ENCODE data around the gene SCAF4. TPM values are rescaled to one million over a fixed set of nuclear protein-coding genes. Genes with fewer than 3 reads are reported as not detected.
A peak's percentile ranks its signal among the peaks of the same experiment; 100 is the strongest.

The SCAF4 gene
- polyA plus RNA-seq, 1 donor from 2014 or later = 49.9 TPM

DNA sequence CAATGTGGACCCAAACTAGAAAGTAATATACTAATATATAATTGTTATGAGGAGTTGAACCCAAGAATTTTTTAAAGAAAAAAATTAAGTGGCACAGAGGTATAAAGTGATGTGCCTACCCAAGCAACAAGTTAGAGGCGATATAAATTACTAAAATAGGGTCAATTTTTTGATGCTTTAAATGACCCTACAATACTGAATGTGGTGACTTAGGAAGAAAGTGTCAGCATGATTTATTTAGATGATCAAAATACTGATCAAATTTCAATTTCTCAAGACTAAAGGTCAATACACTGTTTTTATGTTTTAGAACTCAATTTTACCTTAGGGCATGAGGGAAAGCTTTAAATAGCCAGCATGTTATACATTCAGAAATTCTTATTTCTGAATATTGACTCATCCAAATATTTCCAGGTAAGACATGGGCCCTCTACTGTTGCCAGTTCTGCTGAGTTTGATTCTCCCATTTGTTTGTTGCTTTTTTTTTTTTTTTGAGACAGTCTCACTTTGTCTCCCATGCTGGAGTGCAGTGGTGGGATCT is 20.1 kb downstream of the SCAF4 start:
- Mint-ChIP-seq H3K36me3 (peaks cover 3% of the 10 kb centered on the region), H3K27me3 (no peaks in the 10 kb centered on the region), H3K27ac (no peak overlapping the region), H3K4me1 (peaks cover 77 to 83% (median 82%) of the 10 kb centered on the region in 3 donors), H3K4me3 (peak overlapping the region in 1 of 4 donors; percentile 45), H3K9me3 (no peaks in the 10 kb centered on the region)

DNA sequence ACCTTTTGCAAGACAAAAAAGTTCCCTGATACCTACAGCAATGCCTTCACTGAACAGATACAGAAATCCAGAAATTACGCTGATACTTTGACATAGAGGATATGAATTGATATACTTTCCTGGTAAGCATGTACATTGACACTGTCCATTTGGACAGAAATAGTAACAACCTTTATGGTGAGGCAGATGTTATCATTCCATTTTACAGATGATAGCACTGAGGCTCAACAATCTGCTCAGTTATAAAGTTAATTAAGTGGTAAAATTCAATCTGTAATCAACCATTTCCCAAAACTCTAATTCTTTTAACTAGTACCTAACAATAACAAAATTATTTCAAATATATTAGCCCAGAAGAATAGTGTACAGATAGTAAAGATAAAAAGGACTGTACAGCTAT is 20.6 kb downstream of the SCAF4 start:
- H3K4me1 Mint-ChIP-seq = peaks cover 76 to 83% (median 82%) of the 10 kb centered on the region in 3 donors
- peaks cover 3% of the 10 kb centered on the region for H3K36me3 Mint-ChIP-seq
- no peaks in the 10 kb centered on the region for H3K27me3 Mint-ChIP-seq
- H3K4me3 Mint-ChIP-seq = peak overlapping the region in 1 of 4 donors; percentile 45
- no peaks in the 10 kb centered on the region for H3K9me3 Mint-ChIP-seq
- H3K27ac Mint-ChIP-seq = peak overlapping the region in 2 of 3 donors; percentile 13 to 48

DNA sequence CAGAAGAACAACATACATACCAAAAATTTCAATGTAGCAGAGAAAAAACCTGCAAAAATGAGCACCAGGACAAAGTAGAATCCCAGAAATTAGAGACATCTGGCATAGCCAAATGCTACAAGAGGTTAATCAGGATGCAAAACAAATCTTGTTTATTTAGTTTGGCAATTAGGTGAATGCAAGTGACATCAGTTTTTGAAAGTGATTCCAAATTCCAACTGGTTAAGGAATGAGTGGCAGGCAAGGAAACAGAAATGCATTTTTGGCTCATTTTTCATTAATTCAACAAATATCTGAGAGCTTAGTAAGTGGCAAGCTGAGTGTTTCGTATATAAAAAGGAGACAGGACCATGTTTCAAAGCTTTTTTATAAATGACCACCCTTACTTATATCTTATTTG is 21.3 kb downstream of the SCAF4 start:
- H3K4me1 Mint-ChIP-seq = peaks cover 70 to 77% (median 76%) of the 10 kb centered on the region in 3 donors
- H3K9me3 Mint-ChIP-seq = no peaks in the 10 kb centered on the region
- H3K27ac Mint-ChIP-seq = no peak overlapping the region
- H3K27me3 Mint-ChIP-seq = no peaks in the 10 kb centered on the region
- peaks cover 3% of the 10 kb centered on the region for H3K36me3 Mint-ChIP-seq
- H3K4me3 Mint-ChIP-seq = peak overlapping the region in 2 of 4 donors; percentile 64 to 82

DNA sequence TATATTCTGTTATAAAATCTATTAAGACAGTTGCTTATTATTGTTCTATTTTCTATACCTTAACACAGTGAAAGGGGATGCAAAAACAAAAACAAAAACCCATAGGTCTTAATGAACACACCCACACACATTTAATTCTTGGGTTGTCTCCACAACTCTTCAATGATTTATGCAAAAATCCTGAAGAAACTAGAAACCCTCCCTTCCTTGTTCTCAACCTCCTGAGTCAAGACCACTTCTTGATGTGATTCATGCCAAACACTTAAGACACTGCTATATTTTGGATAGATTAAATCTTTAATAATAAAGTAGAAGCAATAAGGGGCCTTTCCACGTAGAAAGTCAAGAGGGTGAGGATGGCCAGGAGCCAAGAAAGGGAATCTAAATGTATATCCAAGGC is 23.4 kb downstream of the SCAF4 start:
- no peaks in the 10 kb centered on the region for H3K9me3 Mint-ChIP-seq
- H3K36me3 Mint-ChIP-seq = peaks cover 3% of the 10 kb centered on the region
- peak overlapping the region in 1 of 4 donors; percentile 85 for H3K4me3 Mint-ChIP-seq
- no peaks in the 10 kb centered on the region for H3K27me3 Mint-ChIP-seq
- peak overlapping the region in 2 of 3 donors; percentile 68 to 77 for H3K27ac Mint-ChIP-seq
- H3K4me1 Mint-ChIP-seq = peaks cover 58 to 62% (median 58%) of the 10 kb centered on the region in 3 donors

DNA sequence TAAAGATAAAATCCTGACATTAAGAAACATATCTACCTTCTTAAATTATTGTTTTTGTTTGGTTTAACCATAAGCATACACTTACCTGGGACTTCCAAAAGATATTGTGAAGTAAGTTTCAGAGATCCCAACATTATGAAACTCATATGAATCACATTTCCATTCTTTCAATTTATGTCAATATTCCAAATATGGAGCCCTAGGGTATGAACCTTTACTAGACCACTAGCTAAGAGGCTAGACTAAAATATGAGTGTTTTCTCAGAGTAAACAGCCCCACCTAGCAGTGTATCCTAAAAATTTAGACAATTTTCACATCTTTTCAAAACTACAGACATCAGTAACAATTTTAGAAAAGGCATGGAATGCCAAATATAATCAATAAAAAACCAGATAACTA is 24.4 kb downstream of the SCAF4 start:
- peak overlapping the region in 1 of 3 donors; percentile 31 for H3K27ac Mint-ChIP-seq
- H3K27me3 Mint-ChIP-seq = no peaks in the 10 kb centered on the region
- H3K36me3 Mint-ChIP-seq = peaks cover 3% of the 10 kb centered on the region
- no peaks in the 10 kb centered on the region for H3K9me3 Mint-ChIP-seq
- no peak overlapping the region for H3K4me3 Mint-ChIP-seq
- peaks cover 50 to 53% (median 50%) of the 10 kb centered on the region in 3 donors for H3K4me1 Mint-ChIP-seq

DNA sequence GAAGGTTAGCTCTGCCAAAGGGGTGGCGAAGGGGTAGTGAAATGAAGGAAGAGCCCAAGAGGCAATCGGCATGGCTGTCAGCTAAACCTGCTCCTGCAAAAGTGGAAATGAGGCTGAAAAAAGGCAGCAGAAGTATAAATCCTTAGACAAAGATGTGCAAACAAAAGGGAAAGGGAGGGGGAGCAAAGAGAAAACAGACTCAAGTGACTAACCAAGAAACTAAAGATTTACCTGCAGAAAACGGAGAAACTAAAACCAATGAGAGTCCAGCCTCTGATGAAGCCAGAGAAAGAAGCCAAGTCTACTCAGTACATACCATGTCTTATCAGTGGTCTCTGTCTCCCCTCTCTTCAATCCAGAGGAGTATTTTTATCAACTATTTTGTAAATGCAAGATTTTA is 25.4 kb downstream of the SCAF4 start:
- H3K27ac Mint-ChIP-seq = peak overlapping the region in 1 of 3 donors; percentile 80
- no peak overlapping the region for H3K4me3 Mint-ChIP-seq
- peaks cover 5% of the 10 kb centered on the region for H3K36me3 Mint-ChIP-seq
- no peaks in the 10 kb centered on the region for H3K9me3 Mint-ChIP-seq
- H3K4me1 Mint-ChIP-seq = peaks cover 45 to 51% (median 47%) of the 10 kb centered on the region in 3 donors
- no peaks in the 10 kb centered on the region for H3K27me3 Mint-ChIP-seq

DNA sequence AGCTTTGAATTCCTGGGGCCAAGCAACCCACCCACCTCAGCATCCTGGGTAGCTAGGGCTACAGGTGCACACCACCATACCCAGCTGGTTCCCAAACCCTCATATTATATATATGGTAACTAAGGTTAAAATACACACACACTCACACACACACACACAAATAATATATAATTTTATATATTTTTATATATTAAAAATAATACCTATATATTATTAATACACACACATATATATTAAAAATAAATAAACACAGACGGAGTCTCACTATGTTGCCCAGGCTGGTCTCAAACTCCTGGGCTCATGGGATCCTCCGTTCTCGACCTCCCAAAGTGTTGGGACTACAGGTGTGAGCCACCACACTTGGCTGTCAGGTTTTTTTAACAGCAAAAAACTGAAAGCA is 31.9 kb downstream of the SCAF4 start:
- no peak overlapping the region for H3K4me3 Mint-ChIP-seq
- peak overlapping the region in 1 of 3 donors; percentile 53 for H3K27ac Mint-ChIP-seq
- peaks cover 7% of the 10 kb centered on the region for H3K36me3 Mint-ChIP-seq
- peaks cover 0 to 6% (median 2%) of the 10 kb centered on the region in 3 donors for H3K4me1 Mint-ChIP-seq
- H3K27me3 Mint-ChIP-seq = no peaks in the 10 kb centered on the region
- H3K9me3 Mint-ChIP-seq = no peaks in the 10 kb centered on the region

DNA sequence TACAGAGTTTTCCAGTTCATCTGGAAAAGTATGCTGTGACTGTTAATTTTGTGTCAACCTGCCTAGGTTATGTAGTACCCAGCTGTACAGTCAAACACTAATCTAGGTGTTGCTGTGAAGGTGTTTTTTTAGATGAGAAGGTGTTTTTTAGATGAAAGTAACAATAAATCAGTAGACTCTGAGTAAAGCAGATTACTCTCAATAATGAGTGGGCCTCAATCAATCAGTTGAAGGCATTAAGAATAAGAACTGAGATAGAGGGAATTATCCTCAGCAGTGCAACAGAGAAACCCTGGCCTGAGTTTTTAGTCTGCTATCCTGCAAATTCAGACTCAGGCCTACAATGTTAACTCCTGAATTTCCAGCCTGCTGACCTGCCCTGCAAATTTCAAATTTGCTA is 33.5 kb downstream of the SCAF4 start:
- H3K27me3 Mint-ChIP-seq = no peaks in the 10 kb centered on the region
- H3K36me3 Mint-ChIP-seq = peaks cover 7% of the 10 kb centered on the region
- H3K9me3 Mint-ChIP-seq = no peaks in the 10 kb centered on the region
- peaks cover 0 to 4% (median 3%) of the 10 kb centered on the region in 3 donors for H3K4me1 Mint-ChIP-seq
- H3K4me3 Mint-ChIP-seq = no peak overlapping the region
- H3K27ac Mint-ChIP-seq = peak overlapping the region in 1 of 3 donors; percentile 1

DNA sequence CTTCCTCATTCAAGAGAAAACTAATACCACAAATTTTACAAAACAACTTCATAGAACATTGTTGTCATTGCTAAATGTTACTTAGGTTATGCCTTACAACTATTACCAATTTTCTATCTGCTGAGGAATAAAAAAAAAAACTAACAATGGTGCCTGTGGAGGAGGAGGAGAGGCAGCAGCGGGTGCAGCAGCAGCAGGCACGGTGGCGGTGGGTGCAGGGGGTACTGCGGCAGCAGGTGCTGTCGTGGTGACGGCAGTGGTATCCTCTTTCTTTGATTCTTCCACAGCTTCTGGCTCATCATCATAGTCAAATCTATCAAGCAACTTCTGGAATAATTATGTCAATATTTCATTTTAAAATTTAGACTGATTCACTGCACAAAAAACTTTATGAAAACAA is 35.5 kb downstream of the SCAF4 start:
- Mint-ChIP-seq H3K9me3 (no peaks in the 10 kb centered on the region), H3K36me3 (peaks cover 4% of the 10 kb centered on the region), H3K27me3 (no peaks in the 10 kb centered on the region), H3K4me3 (no peak overlapping the region), H3K27ac (no peak overlapping the region), H3K4me1 (peaks cover 0 to 2% (median 0%) of the 10 kb centered on the region in 3 donors)

DNA sequence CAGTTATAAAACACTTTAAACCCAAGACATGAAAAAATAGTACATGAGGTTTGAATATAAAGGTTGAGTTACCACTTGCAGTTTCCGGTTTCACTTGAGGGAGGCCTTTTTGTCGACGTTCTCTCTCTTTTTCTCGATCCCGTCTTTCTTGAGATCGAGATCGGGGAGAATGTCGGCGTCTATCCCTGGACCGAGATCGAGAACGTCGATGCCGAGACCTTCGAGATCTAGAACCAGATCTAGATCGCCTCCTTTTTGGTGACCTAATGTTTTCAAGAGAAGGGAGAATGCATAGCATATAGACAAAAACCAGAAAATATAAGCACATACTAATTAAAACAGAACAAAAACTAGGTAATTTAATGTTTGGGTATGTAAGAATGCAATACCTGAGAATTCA is 38.7 kb downstream of the SCAF4 start:
- H3K27ac Mint-ChIP-seq = no peak overlapping the region
- no peaks in the 10 kb centered on the region for H3K9me3 Mint-ChIP-seq
- H3K4me3 Mint-ChIP-seq = no peak overlapping the region
- H3K36me3 Mint-ChIP-seq = peaks cover 2% of the 10 kb centered on the region
- peaks cover 0 to 2% (median 0%) of the 10 kb centered on the region in 3 donors for H3K4me1 Mint-ChIP-seq
- no peaks in the 10 kb centered on the region for H3K27me3 Mint-ChIP-seq

DNA sequence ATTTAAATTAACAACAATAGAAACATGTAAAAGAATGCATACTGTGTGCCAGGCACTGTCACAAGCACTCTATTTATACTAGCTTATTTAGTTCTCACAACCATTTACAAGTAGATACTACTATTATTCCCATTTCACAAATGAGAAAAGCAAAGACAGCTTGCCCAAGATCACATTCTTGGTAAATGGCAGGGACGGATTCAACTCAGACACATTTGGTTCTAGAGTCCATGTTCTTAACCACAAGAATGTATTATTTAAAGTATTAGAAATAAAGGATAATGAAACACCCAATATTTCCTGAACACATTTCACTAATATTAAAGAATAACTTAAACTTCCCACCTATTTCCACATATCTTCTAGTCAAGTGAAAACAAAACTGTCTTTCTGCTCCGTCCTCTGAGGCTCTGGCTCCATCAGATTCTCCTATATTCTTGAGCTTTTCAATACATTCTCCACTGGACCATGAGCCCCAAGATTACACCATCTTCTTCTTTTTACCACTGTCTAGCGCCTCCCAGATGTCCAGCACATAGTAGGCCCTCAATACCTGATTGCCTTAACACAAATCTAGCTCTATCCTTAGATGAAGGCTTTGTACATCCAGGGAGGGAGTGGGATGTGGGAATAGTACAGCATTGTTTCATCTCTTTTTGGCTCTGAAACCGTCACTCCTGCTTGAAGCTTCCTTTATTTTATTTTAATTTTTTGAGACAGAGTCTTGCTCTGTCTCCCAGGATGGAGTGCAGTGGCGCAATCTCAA is 43.1 kb downstream of the SCAF4 start:
- peaks cover 2% of the 10 kb centered on the region for H3K36me3 Mint-ChIP-seq
- H3K27ac Mint-ChIP-seq = no peak overlapping the region
- H3K4me1 Mint-ChIP-seq = peaks cover 0 to 1% (median 0%) of the 10 kb centered on the region in 3 donors
- H3K9me3 Mint-ChIP-seq = no peaks in the 10 kb centered on the region
- no peak overlapping the region for H3K4me3 Mint-ChIP-seq
- no peaks in the 10 kb centered on the region for H3K27me3 Mint-ChIP-seq

DNA sequence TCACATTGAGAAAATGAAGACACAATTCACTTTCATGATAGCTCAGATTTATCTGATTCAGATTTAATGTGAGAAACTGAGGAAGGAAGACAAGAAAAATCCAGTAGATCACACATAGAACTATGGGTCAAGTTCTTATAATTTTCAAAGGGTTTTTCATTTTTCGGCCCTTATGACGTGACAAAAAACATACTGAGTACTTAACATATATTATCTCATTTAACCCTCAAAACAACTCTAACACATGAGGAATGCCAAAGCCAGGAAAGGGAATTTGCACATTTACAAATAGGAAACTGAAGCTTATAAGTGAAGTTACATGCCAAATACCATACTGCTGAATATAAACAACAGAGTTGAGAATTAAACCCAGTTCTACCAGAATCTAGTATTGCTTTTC is 44.8 kb downstream of the SCAF4 start:
- peaks cover 2% of the 10 kb centered on the region for H3K36me3 Mint-ChIP-seq
- no peaks in the 10 kb centered on the region for H3K9me3 Mint-ChIP-seq
- H3K27ac Mint-ChIP-seq = no peak overlapping the region
- H3K27me3 Mint-ChIP-seq = no peaks in the 10 kb centered on the region
- H3K4me1 Mint-ChIP-seq = peaks cover 0 to 1% (median 0%) of the 10 kb centered on the region in 3 donors
- H3K4me3 Mint-ChIP-seq = no peak overlapping the region

DNA sequence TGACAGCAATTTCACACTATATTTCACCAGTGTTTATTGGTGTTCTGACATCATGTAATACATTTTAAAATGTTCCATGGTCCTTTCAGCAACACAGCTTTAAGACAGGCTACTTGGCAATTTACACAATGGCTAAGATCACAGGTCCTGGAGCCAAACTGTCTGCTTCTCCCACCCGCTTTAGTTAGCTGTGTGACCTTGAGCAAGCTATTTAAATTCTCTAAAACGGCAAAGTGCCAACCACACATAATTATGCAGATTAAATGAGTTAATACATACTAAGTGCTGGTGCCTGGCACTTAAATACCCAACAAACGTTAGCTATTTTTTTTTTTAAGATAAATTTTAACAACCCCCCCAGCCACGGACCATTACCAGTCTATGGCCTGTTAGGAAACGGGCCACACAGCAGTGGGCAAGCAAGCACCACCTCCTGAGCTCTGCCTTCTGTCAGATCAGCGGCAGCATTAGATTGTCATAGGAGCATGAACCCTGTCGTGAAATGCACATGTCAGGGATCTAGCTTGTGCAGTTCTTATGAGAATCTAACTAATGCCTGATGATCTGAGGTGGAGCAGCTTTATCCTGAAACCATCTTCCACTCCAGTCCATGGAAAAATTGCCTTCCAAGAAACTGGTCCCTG is 45.5 kb downstream of the SCAF4 start:
- H3K36me3 Mint-ChIP-seq = peaks cover 2% of the 10 kb centered on the region
- no peaks in the 10 kb centered on the region for H3K27me3 Mint-ChIP-seq
- H3K27ac Mint-ChIP-seq = no peak overlapping the region
- no peaks in the 10 kb centered on the region for H3K9me3 Mint-ChIP-seq
- H3K4me1 Mint-ChIP-seq = peaks cover 0 to 1% (median 0%) of the 10 kb centered on the region in 3 donors
- H3K4me3 Mint-ChIP-seq = no peak overlapping the region

DNA sequence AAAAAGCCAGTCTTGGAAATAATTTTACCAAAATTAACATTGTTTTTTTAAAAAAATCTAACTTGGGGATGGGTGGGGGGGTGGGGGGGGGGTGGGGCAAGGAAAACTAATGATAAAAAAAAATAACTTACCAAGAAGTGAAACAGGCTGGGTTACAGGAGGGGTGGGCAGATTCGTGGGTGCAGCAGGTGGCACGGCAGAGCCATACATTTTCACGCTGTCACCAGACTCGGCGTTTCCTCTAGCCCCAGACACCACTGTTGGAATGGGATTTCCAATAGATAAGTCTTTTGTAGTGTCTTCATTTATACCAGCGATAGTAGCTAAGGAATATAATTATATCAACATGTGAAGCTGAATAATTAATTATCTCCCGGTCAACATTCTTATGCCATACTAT is 47.0 kb downstream of the SCAF4 start:
- no peaks in the 10 kb centered on the region for H3K27me3 Mint-ChIP-seq
- H3K4me1 Mint-ChIP-seq = peaks cover 0 to 1% (median 0%) of the 10 kb centered on the region in 3 donors
- H3K36me3 Mint-ChIP-seq = peaks cover 4% of the 10 kb centered on the region
- no peak overlapping the region for H3K4me3 Mint-ChIP-seq
- H3K27ac Mint-ChIP-seq = peak overlapping the region in 1 of 3 donors; percentile 81
- no peaks in the 10 kb centered on the region for H3K9me3 Mint-ChIP-seq

DNA sequence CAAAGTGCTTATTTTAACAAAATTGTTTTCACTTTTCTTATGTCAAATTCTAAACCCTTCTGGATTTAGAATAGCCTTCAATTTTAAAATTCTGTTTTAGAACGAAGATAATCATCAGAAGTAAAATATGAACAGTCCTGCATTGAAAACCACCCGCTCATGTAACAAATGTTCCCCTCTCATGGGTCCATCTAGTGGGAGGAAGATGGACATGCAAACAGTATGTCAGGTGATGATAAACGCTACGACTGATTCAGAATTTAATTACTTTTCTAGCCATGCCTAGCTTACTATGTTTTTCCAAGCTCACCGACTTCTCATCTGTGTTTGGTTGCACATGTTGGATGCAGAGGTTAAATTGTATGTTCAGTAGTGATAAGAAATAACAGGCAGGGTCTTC is 48.9 kb downstream of the SCAF4 start:
- Mint-ChIP-seq H3K9me3 (no peaks in the 10 kb centered on the region), H3K27ac (no peak overlapping the region), H3K36me3 (peaks cover 4% of the 10 kb centered on the region), H3K4me3 (no peak overlapping the region), H3K27me3 (no peaks in the 10 kb centered on the region), H3K4me1 (peaks cover 0 to 1% (median 0%) of the 10 kb centered on the region in 3 donors)

All from IgD-negative memory B cell (primary cell).